IMR-90 (cell line): ENCODE results near the gene PRICKLE2. TPM values are rescaled to one million over a fixed set of nuclear protein-coding genes. Genes with fewer than 3 reads are reported as not detected.

Experiments
- ATAC-seq: fragments of 200-7000 bp; cut with Tn5 transposase; 2 replicates; pipeline ENCODE4 v1.9.1; 2020; ENCODE audit warnings: low read depth, mild to moderate bottlenecking, moderate library complexity
- BruUV-seq: library from RNA; stranded (reverse); fragments of 400-500 nt; replicated peaks from 2 replicates; lab custom pipeline; 2021; lab: Mats Ljungman, UMichigan
- CTCF ChIA-PET: fragments of 300-600 bp; formaldehyde crosslinking; extraction: SDS; loops from one replicate; lab custom pipeline; 2021; ENCODE audit warnings: antibody characterized with exemption; lab: Yijun Ruan, JAX
- POLR2A ChIA-PET: fragments of 300-600 bp; sonication (Branson Sonifier 250); formaldehyde crosslinking; loops from one replicate; lab custom pipeline; 2022; ENCODE audit warnings: antibody characterized with exemption; ENCODE audit not compliant: unreplicated experiment; lab: Charles Lee
- DNase-seq: peaks from one replicate; pipeline ENCODE4 v3.0.0; 2013
- H2AFZ ChIP-seq: replicated peaks from 2 replicates; pipeline ENCODE3; 2013; ENCODE audit warnings: low read length, mild to moderate bottlenecking; ENCODE audit not compliant: poor library complexity
- H2AK5ac ChIP-seq: 2 replicates; pipeline ENCODE4 v1.6.1; 2013; ENCODE audit warnings: low read depth, low read length, inconsistent platforms
- H2AK9ac ChIP-seq: replicated peaks from 2 replicates; pipeline ENCODE3; 2013; ENCODE audit warnings: mild to moderate bottlenecking, low read depth, low read length, moderate library complexity; ENCODE audit not compliant: poor library complexity
- H2BK120ac ChIP-seq: 2 replicates; pipeline ENCODE4 v1.6.1; 2013; ENCODE audit warnings: low read depth, low read length, inconsistent platforms
- H2BK15ac ChIP-seq: 3 replicates; pipeline ENCODE4 v1.6.1; 2013; ENCODE audit warnings: low read depth, low read length, inconsistent platforms
- H2BK20ac ChIP-seq: 2 replicates; pipeline ENCODE4 v1.6.1; 2013; ENCODE audit warnings: low read depth, mild to moderate bottlenecking, inconsistent platforms, low read length, moderate library complexity
- H2BK5ac ChIP-seq: 2 replicates; pipeline ENCODE4 v1.6.1; 2013; ENCODE audit warnings: mild to moderate bottlenecking, low read depth, low read length, inconsistent platforms; ENCODE audit not compliant: poor library complexity, severe bottlenecking
- H3K14ac ChIP-seq: replicated peaks from 2 replicates; pipeline ENCODE4 v1.6.1; 2013; ENCODE audit warnings: low read depth, low read length, inconsistent platforms
- H3K18ac ChIP-seq: 2 replicates; pipeline ENCODE4 v1.6.1; 2013; ENCODE audit warnings: low read depth, low read length, control low read depth
- H3K23ac ChIP-seq: 2 replicates; pipeline ENCODE4 v1.6.1; 2013; ENCODE audit warnings: low read depth, low read length, inconsistent platforms
- H3K27ac ChIP-seq: 2 replicates; pipeline ENCODE4 v1.5.1; 2013; ENCODE audit warnings: mild to moderate bottlenecking, control low read depth, low read length; ENCODE audit not compliant: insufficient read depth
- H3K27me3 ChIP-seq: 2 replicates; pipeline ENCODE4 v1.6.1; 2013; ENCODE audit warnings: low read length; ENCODE audit not compliant: control insufficient read depth, insufficient read depth
- H3K36me3 ChIP-seq: 2 replicates; pipeline ENCODE4 v1.6.1; 2013; ENCODE audit warnings: low read length, mixed read lengths; ENCODE audit not compliant: control insufficient read depth, insufficient read depth
- H3K4ac ChIP-seq: 2 replicates; pipeline ENCODE4 v1.6.1; 2013; ENCODE audit warnings: low read depth, low read length, inconsistent platforms
- H3K4me1 ChIP-seq: 2 replicates; pipeline ENCODE4 v1.6.1; 2013; ENCODE audit warnings: low read length, mixed read lengths; ENCODE audit not compliant: control insufficient read depth, insufficient read depth
- H3K4me2 ChIP-seq: 2 replicates; pipeline ENCODE4 v1.6.1; 2013; ENCODE audit warnings: low read depth, mild to moderate bottlenecking, control low read depth, low read length, moderate library complexity
- H3K4me3 ChIP-seq: 2 replicates; pipeline ENCODE4 v1.5.1; 2013; ENCODE audit warnings: low read depth, mild to moderate bottlenecking, control low read depth, low read length, moderate library complexity; ENCODE audit not compliant: insufficient read depth
- H3K56ac ChIP-seq: 2 replicates; pipeline ENCODE4 v1.6.1; 2013; ENCODE audit warnings: low read length, inconsistent platforms; ENCODE audit not compliant: insufficient read depth; ENCODE audit errors: extremely low read depth
- H3K79me1 ChIP-seq, 2 experiments: 2 replicates each; pipeline ENCODE4 v1.6.1; 2013; ENCODE audit warnings: low read length in 2 of 2, inconsistent platforms in 1 of 2, low read depth in 1 of 2
- H3K9ac ChIP-seq: 2 replicates; pipeline ENCODE4 v1.6.1; 2013; ENCODE audit warnings: low read depth, low read length, control low read depth
- H3K9me1 ChIP-seq: 2 replicates; pipeline ENCODE4 v1.6.1; 2013; ENCODE audit warnings: low read length, inconsistent platforms; ENCODE audit not compliant: insufficient read depth
- H3K9me3 ChIP-seq: 2 replicates; pipeline ENCODE4 v1.6.1; 2013; ENCODE audit warnings: low read length; ENCODE audit not compliant: control insufficient read depth, insufficient read depth
- H4K20me1 ChIP-seq: 2 replicates; pipeline ENCODE4 v1.6.1; 2013; ENCODE audit warnings: low read length, inconsistent platforms; ENCODE audit not compliant: insufficient read depth
- H4K5ac ChIP-seq: 2 replicates; pipeline ENCODE4 v1.6.1; 2013; ENCODE audit warnings: mild to moderate bottlenecking, low read depth, low read length, control low read depth
- H4K8ac ChIP-seq, 2 experiments: 2 replicates each; pipeline ENCODE4 v1.6.1; 2013; ENCODE audit warnings: low read depth in 2 of 2, low read length in 2 of 2, control low read depth in 1 of 2, inconsistent platforms in 1 of 2
- H4K91ac ChIP-seq: 2 replicates; pipeline ENCODE4 v1.6.1; 2013; ENCODE audit warnings: low read depth, low read length, inconsistent platforms; ENCODE audit not compliant: insufficient read depth
- BHLHE40 ChIP-seq: fragments of 150-350 bp; IDR thresholded peaks from 2 replicates; pipeline ENCODE4 v1.6.1; 2016; ENCODE audit warnings: mild to moderate bottlenecking, low read depth, low read length
- CEBPB ChIP-seq: IDR thresholded peaks from 2 replicates; pipeline ENCODE4 v1.6.1; 2012; ENCODE audit warnings: low read depth, low read length, improper control_type of control experiment
- CHD1 ChIP-seq: IDR thresholded peaks from 2 replicates; pipeline ENCODE4 v1.6.1; 2012; ENCODE audit warnings: low read depth, low read length, improper control_type of control experiment
- CTCF ChIP-seq: conservative IDR thresholded peaks from 2 replicates; pipeline ENCODE4 v1.5.1; 2012; ENCODE audit warnings: mild to moderate bottlenecking, low read depth, low read length, improper control_type of control experiment
- FOS ChIP-seq: fragments of 150-350 bp; IDR thresholded peaks from 2 replicates; pipeline ENCODE4 v1.6.1; 2016; ENCODE audit warnings: low read depth, low read length
- MAFK ChIP-seq: IDR thresholded peaks from 2 replicates; pipeline ENCODE4 v1.6.1; 2012; ENCODE audit warnings: low read depth, low read length, improper control_type of control experiment
- MAZ ChIP-seq: IDR thresholded peaks from 2 replicates; pipeline ENCODE4 v1.6.1; 2012; ENCODE audit warnings: low read depth, mild to moderate bottlenecking, low read length, improper control_type of control experiment, moderate library complexity, borderline replicate concordance
- MXI1 ChIP-seq: IDR thresholded peaks from 2 replicates; pipeline ENCODE4 v1.6.1; 2012; ENCODE audit warnings: low read depth, mild to moderate bottlenecking, low read length, moderate library complexity, borderline replicate concordance
- POLR2A ChIP-seq: IDR thresholded peaks from 2 replicates; pipeline ENCODE4 v1.6.1; 2012; ENCODE audit warnings: mild to moderate bottlenecking, low read depth, low read length
- RAD21 ChIP-seq: IDR thresholded peaks from 2 replicates; pipeline ENCODE4 v1.6.1; 2012; ENCODE audit warnings: low read length, improper control_type of control experiment
- RCOR1 ChIP-seq: IDR thresholded peaks from 2 replicates; pipeline ENCODE4 v1.6.1; 2012; ENCODE audit warnings: mild to moderate bottlenecking, low read length, improper control_type of control experiment; ENCODE audit not compliant: insufficient replicate concordance
- SMC3 ChIP-seq: fragments of 150-350 bp; IDR thresholded peaks from 2 replicates; pipeline ENCODE4 v1.6.1; 2016; ENCODE audit warnings: low read depth, mild to moderate bottlenecking, antibody characterized with exemption, low read length, moderate library complexity
- USF2 ChIP-seq: fragments of 150-350 bp; IDR thresholded peaks from 2 replicates; pipeline ENCODE4 v1.6.1; 2017; ENCODE audit warnings: mild to moderate bottlenecking, antibody characterized with exemption, low read length, low read depth
- dilution Hi-C: fragments of 300-500 bp; cut with HindIII; formaldehyde crosslinking; loops from one replicate; pipeline ENCODE4 v1.14.3; 2018; ENCODE audit warnings: low sequenced_read_pairs; ENCODE audit not compliant: unreplicated experiment
- in situ Hi-C: fragments of 300-500 bp; cut with MboI; formaldehyde crosslinking; loops from 3 replicates; pipeline ENCODE4 v1.14.3; 2019; ENCODE audit warnings: low sequenced_read_pairs, inconsistent platforms, mixed read lengths
- intact Hi-C: fragments of 100-400 bp; cut with micrococcal nuclease; formaldehyde crosslinking; loops from 2 replicates; pipeline ENCODE4 v1.10.0; 2022
- polyA plus RNA-seq, 3 experiments: library from polyadenylated mRNA; depleted of rRNA; stranded (reverse); fragments of >200 nt; gene quantifications; 2 replicates each; pipeline ENCODE4 v1.2.3, GENCODE V29; 2012; ENCODE audit warnings: low replicate concordance in 1 of 3
- total RNA-seq: library from RNA; depleted of rRNA; stranded (reverse); fragments of >200 nt; gene quantifications from 2 replicates; pipeline ENCODE4 v1.2.3, GENCODE V29; 2012
- TF ChIP-seq, protein P1 (sequence below): fragments of 150-350 bp; IDR thresholded peaks from 2 replicates; pipeline ENCODE4 v1.6.1; 2016; ENCODE audit warnings: low read depth, mild to moderate bottlenecking, low read length, moderate library complexity, borderline replicate concordance

Gene PRICKLE2
- total and polyA plus RNA-seq, 2 of the 4 experiments (the other 2 are of a cell fraction): 4.1 to 14.2 TPM

GRCh38 chr3:64070704-64071103 lies 154.6 kb downstream of the PRICKLE2 start:
- BruUV-seq: no TSS peak

More at GRCh38 chr3:64070704-64071103, 154.6 kb downstream of the PRICKLE2 start:
- TF ChIP-seq CTCF (no peak), MAZ (no peak), RAD21 (no peak), CHD1 (no peak), MXI1 (no peak), POLR2A (no peak), USF2 (no peak), MAFK (no peak), FOS (no peak), RCOR1 (no peak), CEBPB (no peak), BHLHE40 (no peak), SMC3 (no peak)
- TF ChIP-seq, protein P1, sequence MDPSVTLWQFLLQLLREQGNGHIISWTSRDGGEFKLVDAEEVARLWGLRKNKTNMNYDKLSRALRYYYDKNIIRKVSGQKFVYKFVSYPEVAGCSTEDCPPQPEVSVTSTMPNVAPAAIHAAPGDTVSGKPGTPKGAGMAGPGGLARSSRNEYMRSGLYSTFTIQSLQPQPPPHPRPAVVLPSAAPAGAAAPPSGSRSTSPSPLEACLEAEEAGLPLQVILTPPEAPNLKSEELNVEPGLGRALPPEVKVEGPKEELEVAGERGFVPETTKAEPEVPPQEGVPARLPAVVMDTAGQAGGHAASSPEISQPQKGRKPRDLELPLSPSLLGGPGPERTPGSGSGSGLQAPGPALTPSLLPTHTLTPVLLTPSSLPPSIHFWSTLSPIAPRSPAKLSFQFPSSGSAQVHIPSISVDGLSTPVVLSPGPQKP: no peak
- Histone ChIP-seq H2BK120ac (no peak overlapping the region), H3K4ac (no peak overlapping the region), H3K79me1 (no peaks in the 10 kb centered on the region), H3K27me3 (no peaks in the 10 kb centered on the region), H2BK20ac (no peak overlapping the region), H2BK5ac (no peak overlapping the region), H2BK15ac (no peak overlapping the region), H3K4me2 (no peak overlapping the region), H3K4me3 (no peak overlapping the region), H3K36me3 (no peaks in the 10 kb centered on the region), H3K23ac (no peak overlapping the region), H3K14ac (no peak overlapping the region), H4K8ac (no peak overlapping the region), H4K91ac (no peak overlapping the region), H3K56ac (no peak overlapping the region), H4K5ac (no peak overlapping the region), H2AFZ (no peak overlapping the region), H3K4me1 (peaks cover 7% of the 10 kb centered on the region; the same call in 1 of the 2 replicates), H4K20me1 (no peaks in the 10 kb centered on the region), H3K9me1 (no peaks in the 10 kb centered on the region; the same call in 1 of the 2 replicates), H3K27ac (no peak overlapping the region), H2AK9ac (no peak overlapping the region), H3K18ac (no peak overlapping the region), H2AK5ac (no peak overlapping the region), H3K9me3 (peaks cover 2% of the 10 kb centered on the region; the same call in 1 of the 2 replicates), H3K9ac (no peak overlapping the region)
- CTCF ChIA-PET: interaction anchor here (0.7 kb wide), 1 partner anchor 285 kb away, joined by 3 read pairs; no protein-coding TSS in a partner anchor
- DNase-seq: no peak
- intact Hi-C loops: no loop called here
- dilution Hi-C loops: no loop called here
- no peak for ATAC-seq
- in situ Hi-C loops: no loop called here
- POLR2A ChIA-PET: no interaction called here
